Measurements from ENCODE around the gene CLTA. TPM values are rescaled to one million over a fixed set of nuclear protein-coding genes. Genes with fewer than 3 reads are reported as not detected.

CLTA gene
- total RNA-seq, result 100 to 1,000 TPM; 155 to 207 (median 175) TPM

- TF ChIP-seq CTCF (IDR thresholded peaks at IDR 0.05; ENCODE audit: low read depth), result no peak
Observed at GRCh38 chr9:36190388-36191289, at the start of gene CLTA. Gene CLTA (plus strand): TSS chr9:36190921. CDS start chr9:36191057, 136 bp downstream.

GRCh38 chr9:36141288-36141687, 49.4 kb upstream of the CLTA start:
- no peak for TF ChIP-seq CTCF (IDR thresholded peaks at IDR 0.05; ENCODE audit: low read depth)

- no peak for TF ChIP-seq CTCF (IDR thresholded peaks at IDR 0.05; ENCODE audit: low read depth)
Observed at GRCh38 chr9:36141761-36142160, 49.0 kb upstream of the CLTA start.

GRCh38 chr9:36142510-36143244, 48.0 kb upstream of the CLTA start:
- TF ChIP-seq CTCF (IDR thresholded peaks at IDR 0.05; ENCODE audit: low read depth), result no peak

GRCh38 chr9:36143245-36143641, 47.5 kb upstream of the CLTA start:
- TF ChIP-seq CTCF (IDR thresholded peaks at IDR 0.05; ENCODE audit: low read depth), result no peak

- no peak for TF ChIP-seq CTCF (IDR thresholded peaks at IDR 0.05; ENCODE audit: low read depth)
Observed at GRCh38 chr9:36144309-36145232, 46.1 kb upstream of the CLTA start.
